ENCODE data around the gene FAM135A.

Gene FAM135A

Small RNAs within 50 kb of the gene (small RNA-seq; reads per million reads assigned to genes)
- gene RNU7-48P, result 0 reads per million in 2 experiments
